HG03432 (cell line): ENCODE measurements around the gene ZDHHC11.
"Not testable (repeated sequence)": the region's sequence is repeated elsewhere in the genome, so short reads cannot be mapped to it uniquely, and the experiment has no call there.

Source experiments
- ATAC-seq: cut with Tn5 transposase; IDR thresholded peaks from one replicate; pipeline ENCODE4 v1.9.1; 2021; ENCODE audit warnings: mild to moderate bottlenecking, moderate library complexity; ENCODE audit not compliant: unreplicated experiment

Gene ZDHHC11

DNA sequence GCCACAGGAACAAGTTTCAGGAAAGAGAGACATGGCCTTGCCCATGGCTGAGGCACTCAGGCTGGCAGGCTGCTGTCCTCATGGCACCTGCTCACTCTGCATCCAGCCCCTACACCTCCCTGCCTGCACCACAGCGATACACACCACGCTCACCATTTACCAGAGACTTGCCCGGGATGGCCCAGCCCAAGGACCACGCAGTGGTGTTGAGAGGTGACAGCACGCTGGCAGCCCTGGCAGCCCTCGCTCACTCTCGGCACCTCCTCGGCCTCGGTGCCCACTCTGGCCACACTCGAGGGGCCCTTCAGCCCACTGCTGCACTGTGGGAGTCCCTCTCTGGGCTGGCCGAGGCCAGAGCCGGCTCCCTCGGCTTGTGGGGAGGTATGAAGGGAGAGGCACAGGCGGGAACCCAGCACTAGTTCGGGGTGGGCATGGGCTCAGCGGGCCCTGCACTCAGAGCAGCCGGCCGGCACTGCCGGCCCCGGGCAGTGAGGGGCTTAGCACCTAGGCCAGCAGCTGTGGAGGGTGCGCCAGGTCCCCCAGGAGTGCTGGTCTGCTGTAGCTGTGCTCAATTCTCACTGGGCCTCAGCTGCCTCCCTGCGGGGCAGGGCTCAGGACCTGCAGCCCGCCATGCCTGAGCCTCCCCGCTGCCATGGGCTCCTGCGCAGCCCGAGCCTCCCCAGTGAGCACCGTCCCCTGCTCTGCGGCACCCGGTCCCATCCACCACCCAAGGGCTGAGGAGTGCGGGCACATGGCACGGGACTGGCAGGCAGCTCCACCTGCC lies 86.6 kb downstream of the ZDHHC11 start:
- no peak for ATAC-seq

GRCh38 chr5:763397-763796 lies 87.4 kb downstream of the ZDHHC11 start:
- ATAC-seq: no peak

DNA sequence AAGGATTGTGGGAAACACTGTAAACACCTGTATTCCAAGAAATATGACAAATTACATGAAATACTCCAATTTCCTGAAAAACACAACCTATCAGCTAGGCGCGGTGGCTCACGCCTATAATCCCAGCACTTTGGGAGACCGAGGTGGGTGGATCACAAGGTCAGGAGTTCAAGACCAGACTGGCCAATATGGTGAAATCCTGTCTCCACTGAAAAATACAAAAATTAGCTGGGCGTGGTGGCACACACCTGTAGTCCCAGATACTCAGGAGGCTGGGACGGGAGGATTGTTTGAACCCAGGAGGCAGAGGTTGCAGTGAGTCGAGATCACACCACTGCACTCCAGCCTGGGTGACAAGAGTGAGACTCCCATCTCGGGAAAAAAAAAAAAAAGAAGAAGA lies 87.8 kb downstream of the ZDHHC11 start:
- ATAC-seq: not testable (repeated sequence)

GRCh38 chr5:761854-762710 lies 88.7 kb downstream of the ZDHHC11 start:
- ATAC-seq: no peak

DNA sequence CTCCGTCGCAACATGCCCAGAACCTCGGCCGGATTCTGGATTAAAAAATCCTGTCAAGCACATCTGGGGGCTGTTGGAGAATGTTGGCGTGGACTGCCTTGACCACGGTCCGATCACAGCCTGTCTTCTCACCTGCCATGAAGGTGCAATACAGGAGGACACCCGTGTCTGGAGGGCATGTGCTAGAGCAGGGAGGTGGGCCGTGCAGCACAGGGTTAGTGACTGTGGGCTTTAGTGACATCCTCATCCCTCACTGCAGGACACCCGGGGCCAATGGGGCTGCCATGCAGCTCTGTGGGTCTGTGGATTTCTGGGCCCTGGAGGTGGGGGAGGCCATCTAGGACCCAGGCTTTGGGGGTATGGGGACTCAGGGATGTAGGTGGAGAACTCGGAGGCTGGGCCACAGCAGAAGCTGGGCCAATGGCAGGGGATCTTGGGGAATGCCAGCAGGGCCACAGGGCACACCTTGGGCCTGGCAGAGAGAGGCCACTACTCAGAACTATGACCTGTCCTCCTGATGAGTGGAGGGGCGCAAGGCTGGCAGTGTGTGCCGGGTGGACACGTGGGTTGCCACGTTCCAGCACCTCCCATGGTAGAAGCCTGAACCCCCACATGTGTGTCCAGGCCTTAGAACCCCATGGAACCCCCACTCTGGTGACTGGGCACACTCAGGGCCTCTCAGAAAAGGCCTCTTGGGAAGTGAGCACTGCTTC lies 89.6 kb downstream of the ZDHHC11 start:
- no peak for ATAC-seq

GRCh38 chr5:760363-761058 lies 90.3 kb downstream of the ZDHHC11 start:
- no peak for ATAC-seq

- ATAC-seq: no peak
Measured at GRCh38 chr5:759781-760362, 90.9 kb downstream of the ZDHHC11 start.

DNA sequence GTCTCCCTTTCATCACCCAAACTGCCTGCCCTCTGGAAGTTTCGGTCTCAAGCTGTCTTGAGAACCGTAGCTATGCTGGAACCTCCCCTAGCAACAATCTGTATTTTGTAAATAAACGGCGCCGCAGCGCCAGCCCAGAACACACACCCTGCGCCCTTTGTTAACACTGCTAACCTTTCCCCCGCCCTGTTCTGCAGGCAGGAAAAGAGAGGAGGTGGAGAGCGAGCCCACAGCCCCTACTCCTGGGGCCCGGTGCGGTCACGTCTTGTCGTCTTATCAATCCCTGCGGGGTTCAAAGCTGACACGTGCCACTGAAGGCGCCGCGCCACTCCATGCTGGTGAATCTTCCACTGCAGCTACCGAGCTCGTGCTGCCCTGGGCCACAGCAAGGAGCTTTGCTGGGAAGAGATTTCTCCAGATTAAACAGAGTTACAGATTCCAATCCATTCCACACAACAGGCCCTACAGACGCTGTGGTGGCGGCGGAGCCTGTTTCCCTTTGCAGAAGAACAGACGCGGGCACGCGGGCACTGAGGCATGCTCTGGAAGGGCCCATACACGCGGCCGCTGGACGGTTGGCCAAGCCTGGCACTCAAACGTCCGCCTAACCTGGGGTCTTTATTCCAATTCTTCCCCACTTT lies 91.6 kb downstream of the ZDHHC11 start:
- no peak for ATAC-seq

DNA sequence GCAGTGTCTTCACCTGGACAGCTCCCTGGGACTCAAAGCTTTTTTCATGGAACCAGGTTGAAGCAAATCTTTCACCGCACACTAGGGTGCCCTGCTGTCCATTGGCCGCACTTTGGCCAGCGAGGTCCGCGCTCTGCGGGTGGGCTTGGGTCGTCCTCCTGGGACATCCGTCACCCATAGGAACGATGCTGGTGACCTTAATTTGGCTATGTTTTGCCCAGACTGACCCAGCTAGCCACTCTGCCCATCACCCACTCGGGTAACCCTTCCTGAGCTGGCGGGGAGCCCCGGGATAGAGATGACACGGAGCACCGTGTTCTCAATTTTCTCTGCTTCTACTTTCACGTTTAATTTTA lies 92.1 kb downstream of the ZDHHC11 start:
- ATAC-seq: no peak

- no peak for ATAC-seq
Measured at GRCh38 chr5:757931-758697, 92.7 kb downstream of the ZDHHC11 start.

DNA sequence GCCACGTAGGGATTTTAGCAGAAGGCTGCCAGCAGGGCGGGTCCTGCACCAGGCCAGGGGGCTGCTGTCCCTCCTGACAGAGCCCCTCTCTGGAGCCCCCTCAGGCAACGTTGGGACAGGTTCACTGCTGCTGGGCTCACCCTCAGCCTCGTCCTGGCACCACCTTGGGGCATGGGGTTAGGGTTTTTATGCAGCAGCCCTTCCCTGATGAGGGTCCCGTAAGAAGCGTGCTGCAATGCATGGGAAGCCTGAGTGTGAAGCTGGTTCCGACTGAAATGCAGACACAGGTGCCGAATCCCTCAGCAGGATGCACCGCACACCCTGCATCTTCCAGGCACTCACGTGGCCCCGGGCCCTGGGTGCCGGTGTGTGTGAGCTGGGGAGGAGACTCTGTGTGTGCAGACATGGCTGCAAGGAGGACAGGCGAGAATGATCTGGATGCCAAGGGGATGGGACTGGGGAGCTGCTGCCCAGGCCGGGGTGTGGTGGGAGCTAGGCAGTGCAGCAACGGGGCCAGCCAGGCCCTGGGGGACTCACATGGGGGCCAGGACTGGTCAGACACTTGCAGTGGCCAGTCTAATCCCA lies 93.3 kb downstream of the ZDHHC11 start:
- no peak for ATAC-seq

GRCh38 chr5:756865-757345 lies 93.9 kb downstream of the ZDHHC11 start:
- ATAC-seq: no peak

DNA sequence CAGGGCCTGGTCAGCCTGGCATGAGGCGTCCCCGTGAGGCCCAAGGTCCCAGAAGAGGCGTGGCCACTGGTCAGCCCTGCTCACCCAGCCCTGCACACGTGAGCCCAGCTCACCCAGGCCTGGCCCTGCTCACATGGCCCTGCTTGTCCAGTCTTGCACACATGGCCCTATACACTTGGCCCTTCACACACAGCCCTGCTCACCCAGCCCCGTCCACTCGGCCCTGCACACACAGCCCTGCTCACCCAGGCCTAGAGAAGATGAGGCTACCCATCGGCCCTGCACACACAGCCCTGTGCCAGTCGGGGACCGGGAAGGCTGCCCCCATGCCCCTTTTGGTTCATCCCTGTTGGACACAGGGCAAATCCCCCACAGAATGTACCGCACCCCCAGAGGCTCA lies 94.6 kb downstream of the ZDHHC11 start:
- no peak for ATAC-seq

DNA sequence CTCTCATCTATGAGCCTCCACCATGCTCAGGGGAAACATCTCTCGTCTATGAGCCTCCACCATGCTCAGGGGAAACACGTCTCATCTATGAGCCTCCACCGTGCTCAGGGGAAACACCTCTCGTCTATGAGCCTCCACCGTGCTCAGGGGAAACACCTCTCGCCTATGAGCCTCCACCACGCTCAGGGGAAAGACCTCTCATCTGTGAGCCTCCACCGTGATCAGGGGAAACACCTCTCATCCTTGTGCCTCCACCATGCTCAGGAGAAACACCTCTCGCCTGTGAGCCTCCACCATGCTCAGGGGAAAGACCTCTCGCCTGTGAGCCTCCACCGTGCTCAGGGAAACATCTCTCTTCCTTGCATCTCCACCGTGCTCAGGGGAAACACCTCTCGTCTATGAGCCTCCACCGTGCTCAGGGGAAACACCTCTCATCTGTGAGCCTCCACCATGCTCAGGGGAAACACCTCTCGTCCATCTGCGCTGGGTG lies 96.6 kb downstream of the ZDHHC11 start:
- not testable (repeated sequence) for ATAC-seq

GRCh38 chr5:753567-754142 lies 97.1 kb downstream of the ZDHHC11 start:
- not testable (repeated sequence) for ATAC-seq

- ATAC-seq: not testable (repeated sequence)
Measured at GRCh38 chr5:752532-753115, 98.2 kb downstream of the ZDHHC11 start.

DNA sequence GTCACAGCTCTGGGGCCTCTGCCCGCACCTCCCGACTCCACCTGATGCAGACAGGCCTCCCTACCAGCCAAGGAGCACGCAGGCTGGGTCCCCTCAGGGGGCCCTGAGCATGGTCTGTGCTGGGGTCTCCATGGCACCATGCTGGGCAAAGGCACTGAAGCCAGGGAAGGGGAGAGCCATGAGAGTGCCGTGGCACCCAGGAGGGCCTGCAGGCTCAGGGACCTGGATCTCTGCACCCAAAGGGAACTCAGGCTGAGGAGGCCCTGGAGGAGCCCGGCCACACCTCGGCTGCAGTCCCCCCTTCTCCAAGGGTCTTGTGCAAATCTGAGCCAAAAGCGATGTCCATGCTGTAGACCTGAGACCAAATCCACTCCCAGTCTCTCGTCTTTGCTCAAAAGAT lies 98.8 kb downstream of the ZDHHC11 start:
- not testable (repeated sequence) for ATAC-seq

DNA sequence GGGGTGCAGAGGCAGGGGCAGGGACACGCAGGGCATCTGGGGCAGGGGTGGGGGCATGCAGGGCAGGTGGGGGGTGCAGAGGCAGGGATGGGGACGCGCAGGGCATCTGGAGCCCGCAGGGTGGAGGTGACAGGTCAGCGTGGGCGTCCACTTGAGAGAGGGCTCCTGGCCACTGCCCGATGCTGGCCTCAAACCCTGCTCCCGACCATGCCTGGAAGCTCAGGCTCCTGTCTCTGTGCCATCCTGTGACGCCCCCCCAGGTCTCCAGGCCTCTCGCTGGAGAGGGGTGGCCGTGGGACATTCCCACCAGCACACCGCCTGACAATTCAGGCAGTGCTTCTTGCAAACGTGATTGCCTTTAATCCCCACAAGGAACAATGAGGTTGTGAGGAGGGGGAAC lies 99.3 kb downstream of the ZDHHC11 start:
- no peak for ATAC-seq
